Kidney (tissue), 14 donors: ENCODE measurements around the gene EHD4. TPM values are rescaled to one million over a fixed set of nuclear protein-coding genes. Genes with fewer than 3 reads are reported as not detected.

Experiments
- DNase-seq, 5 donors: peaks; one replicate each; pipeline ENCODE4 v3.0.0-alpha.2; 2013 to 2020
- FAIRE-seq: peaks from 2 replicates; lab custom pipeline; 2012; peaks lifted over from hg19 to GRCh38; lab: Jason Lieb, UNC
- H3K27ac ChIP-seq, 2 donors: one replicate each; pipeline ENCODE4 v1.7.0; 2013; ENCODE audit warnings: low read depth in 2 of 2, low read length in 2 of 2, inconsistent platforms in 1 of 2
- H3K27me3 ChIP-seq: one replicate; pipeline ENCODE4 v1.7.1; 2013; ENCODE audit warnings: low read length, inconsistent platforms; ENCODE audit not compliant: control insufficient read depth, insufficient read depth
- H3K36me3 ChIP-seq, 3 donors: one replicate each; pipeline versions ENCODE4 v1.7.0 to v1.7.1; 2013; ENCODE audit warnings: low read length in 3 of 3, control low read depth in 1 of 3, inconsistent platforms in 1 of 3; ENCODE audit not compliant: insufficient read depth in 3 of 3, control insufficient read depth in 2 of 3
- H3K4me1 ChIP-seq, 3 donors: one replicate each; pipeline versions ENCODE4 v1.7.0 to v1.7.1; 2013; ENCODE audit warnings: low read length in 3 of 3, inconsistent platforms in 1 of 3, low read depth in 1 of 3; ENCODE audit not compliant: control insufficient read depth in 2 of 3, insufficient read depth in 2 of 3
- H3K4me3 ChIP-seq, 3 donors: one replicate each; pipeline versions ENCODE4 v1.7.0 to v1.8.1; 2013; ENCODE audit warnings: low read length in 3 of 3, control low read depth in 1 of 3, inconsistent platforms in 1 of 3
- H3K9ac ChIP-seq, 3 donors: one replicate each; pipeline versions ENCODE4 v1.7.0 to v1.7.1; 2013; ENCODE audit warnings: low read length in 3 of 3, control low read depth in 1 of 3, inconsistent platforms in 1 of 3
- H3K9me3 ChIP-seq, 3 donors: one replicate each; pipeline versions ENCODE4 v1.7.0 to v1.7.1; 2013; ENCODE audit warnings: low read length in 3 of 3, control low read depth in 1 of 3, inconsistent platforms in 1 of 3; ENCODE audit not compliant: control insufficient read depth in 2 of 3, insufficient read depth in 1 of 3
- CTCF ChIP-seq: IDR thresholded peaks from 3 replicates; pipeline ENCODE4 v1.5.1; 2012; ENCODE audit warnings: mild to moderate bottlenecking, moderate library complexity, borderline replicate concordance; ENCODE audit not compliant: insufficient read depth; ENCODE audit errors: extremely low read depth
- intact Hi-C: fragments of 100-400 bp; cut with DNase I; formaldehyde crosslinking; loops from one replicate; pipeline ENCODE4 v1.11.1; 2022
- polyA plus RNA-seq: library from polyadenylated mRNA; stranded (reverse); fragments of 350-450 nt; fragmentation: Illumina TruSeq; extraction: RNeasy Lipid Tissue Mini Kit (QIAGEN cat#74804); gene quantifications from one replicate; pipeline ENCODE4 v1.2.3, GENCODE V29; 2014; ENCODE audit warnings: low read depth, low replicate concordance; ENCODE audit not compliant: insufficient read depth
- total RNA-seq: library from RNA; stranded (reverse); fragmentation: NEBNext Ultra II Directional; extraction: Animal tissue kit (Norgen Biotek cat#: 25700); gene quantifications from one replicate; pipeline ENCODE4 v1.2.1, GENCODE V29; 2021
- donor health status: control.
- donor health status: control.
- donor health status: control.
- donor health status: control.
- donor health status: control.
- donor health status: DM: yes; HTN: yes; CAD: no.
- donor health status: Normal renal cell carcinoma (clear cell type).

The EHD4 gene
- total and polyA plus RNA-seq, 2 donors from 2014 or later, result 15.7 to 38.5 TPM

GRCh38 chr15:41941644-41942415 is 30.5 kb downstream of the EHD4 start:
- FAIRE-seq, result no peak
- intact Hi-C loops, result no loop called here
- H3K4me3 ChIP-seq, result no peak overlapping the region
- peaks cover 4 to 20% (median 20%) of the 10 kb centered on the region in 3 donors for H3K4me1 ChIP-seq
- H3K27me3 ChIP-seq, result no peaks in the 10 kb centered on the region
- no peaks in the 10 kb centered on the region for H3K9me3 ChIP-seq
- no peak for TF ChIP-seq CTCF
- no peak overlapping the region for H3K27ac ChIP-seq
- peaks cover 0 to 4% (median 0%) of the 10 kb centered on the region in 3 donors for H3K36me3 ChIP-seq
- no peak overlapping the region for H3K9ac ChIP-seq
- no peak for DNase-seq

GRCh38 chr15:41940441-41940857 is 31.9 kb downstream of the EHD4 start:
- H3K36me3 ChIP-seq, result peaks cover 0 to 4% (median 0%) of the 10 kb centered on the region in 3 donors
- TF ChIP-seq CTCF, result no peak
- DNase-seq (no peak), FAIRE-seq (no peak)
- peaks cover 4 to 20% (median 17%) of the 10 kb centered on the region in 3 donors for H3K4me1 ChIP-seq
- intact Hi-C loops, result no loop called here
- H3K27ac ChIP-seq, result no peak overlapping the region
- H3K9ac ChIP-seq, result no peak overlapping the region
- no peaks in the 10 kb centered on the region for H3K9me3 ChIP-seq
- H3K27me3 ChIP-seq, result no peaks in the 10 kb centered on the region
- no peak overlapping the region for H3K4me3 ChIP-seq

- intact Hi-C loops, result no loop called here
- H3K27me3 ChIP-seq, result no peaks in the 10 kb centered on the region
- no peak for TF ChIP-seq CTCF
- H3K9me3 ChIP-seq, result no peaks in the 10 kb centered on the region
- no peak overlapping the region for H3K27ac ChIP-seq
- no peak overlapping the region for H3K9ac ChIP-seq
- H3K4me1 ChIP-seq, result peaks cover 4 to 20% (median 17%) of the 10 kb centered on the region in 3 donors
- H3K4me3 ChIP-seq, result no peak overlapping the region
- no peak for FAIRE-seq
- peaks cover 0 to 4% (median 0%) of the 10 kb centered on the region in 3 donors for H3K36me3 ChIP-seq
- DNase-seq, result no peak
Observed at GRCh38 chr15:41939986-41940385, 32.4 kb downstream of the EHD4 start.
